Smooth muscle cell (in vitro differentiated cells): ENCODE data around the gene ADCY5. TPM values are rescaled to one million over a fixed set of nuclear protein-coding genes. Genes with fewer than 3 reads are reported as not detected.

Source experiments
- DNase-seq: peaks from one replicate; lab custom pipeline; 2025; ENCODE audit not compliant: unreplicated experiment; lab: John Stamatoyannopoulos, UW
- H2AFZ ChIP-seq: fragments of 200-600 bp; sonication (generic); 2 replicates; pipeline ENCODE4 v1.6.0; 2016; ENCODE audit warnings: antibody characterized with exemption, low read depth, mild to moderate bottlenecking
- H3F3A ChIP-seq: fragments of 200-600 bp; sonication (generic); 2 replicates; pipeline ENCODE4 v1.6.0; 2017; ENCODE audit warnings: antibody characterized with exemption, low read depth
- H3K27ac ChIP-seq: fragments of 200-600 bp; sonication (generic); 2 replicates; pipeline ENCODE4 v1.5.1; 2016; ENCODE audit warnings: low read depth, mild to moderate bottlenecking
- H3K27me3 ChIP-seq: fragments of 200-600 bp; sonication (generic); 2 replicates; pipeline ENCODE4 v1.6.1; 2016; ENCODE audit warnings: low read depth, mild to moderate bottlenecking
- H3K36me3 ChIP-seq: fragments of 200-600 bp; sonication (generic); 2 replicates; pipeline ENCODE4 v1.5.1; 2016; ENCODE audit warnings: low read depth
- H3K4me1 ChIP-seq: fragments of 200-600 bp; sonication (generic); 2 replicates; pipeline ENCODE4 v1.5.1; 2016; ENCODE audit warnings: low read depth
- H3K4me2 ChIP-seq: fragments of 200-600 bp; sonication (generic); 2 replicates; pipeline ENCODE4 v1.6.0; 2016; ENCODE audit warnings: mild to moderate bottlenecking
- H3K4me3 ChIP-seq: fragments of 200-600 bp; sonication (generic); 2 replicates; pipeline ENCODE4 v1.5.1; 2016; ENCODE audit warnings: mild to moderate bottlenecking
- H3K79me2 ChIP-seq: fragments of 200-600 bp; sonication (generic); 2 replicates; pipeline ENCODE4 v1.6.0; 2016; ENCODE audit warnings: low read depth, mild to moderate bottlenecking
- H3K9ac ChIP-seq: fragments of 200-600 bp; sonication (generic); 2 replicates; pipeline ENCODE4 v1.6.0; 2016; ENCODE audit warnings: low read depth
- H3K9me3 ChIP-seq: fragments of 200-600 bp; sonication (generic); replicated peaks from 2 replicates; pipeline ENCODE4 v1.5.1; 2016; ENCODE audit warnings: low read depth
- H4K20me1 ChIP-seq: fragments of 200-600 bp; sonication (generic); 2 replicates; pipeline ENCODE4 v1.6.0; 2016; ENCODE audit warnings: low read depth
- WGBS: methylation state at CpG from one replicate; pipeline ENCODE4 v1.1.7; 2016; ENCODE audit warnings: low lambda C conversion rate; 5-methylcytosine and 5-hydroxymethylcytosine counted together
- polyA plus RNA-seq: library from polyadenylated mRNA; unstranded; fragments of >200 nt; fragmentation: Nextera tagmentation; extraction: Ambion mirVana; gene quantifications from 2 replicates; pipeline ENCODE4 v1.2.1, GENCODE V29; 2016
- total RNA-seq: library from RNA; depleted of rRNA; stranded (reverse); fragments of >200 nt; gene quantifications from 2 replicates; pipeline ENCODE4 v1.2.3, GENCODE V29; 2014
- TF ChIP-seq, protein P1 (sequence below): fragments of 200-600 bp; sonication (generic); IDR thresholded peaks from 2 replicates; pipeline ENCODE4 v1.5.1; 2017; ENCODE audit warnings: borderline replicate concordance, mild to moderate bottlenecking, antibody characterized with exemption; ENCODE audit not compliant: insufficient read depth, poor library complexity, severe bottlenecking

The ADCY5 gene
- total and polyA plus RNA-seq, 2 experiments from 2014 or later: 0.50 to 0.58 TPM

DNA sequence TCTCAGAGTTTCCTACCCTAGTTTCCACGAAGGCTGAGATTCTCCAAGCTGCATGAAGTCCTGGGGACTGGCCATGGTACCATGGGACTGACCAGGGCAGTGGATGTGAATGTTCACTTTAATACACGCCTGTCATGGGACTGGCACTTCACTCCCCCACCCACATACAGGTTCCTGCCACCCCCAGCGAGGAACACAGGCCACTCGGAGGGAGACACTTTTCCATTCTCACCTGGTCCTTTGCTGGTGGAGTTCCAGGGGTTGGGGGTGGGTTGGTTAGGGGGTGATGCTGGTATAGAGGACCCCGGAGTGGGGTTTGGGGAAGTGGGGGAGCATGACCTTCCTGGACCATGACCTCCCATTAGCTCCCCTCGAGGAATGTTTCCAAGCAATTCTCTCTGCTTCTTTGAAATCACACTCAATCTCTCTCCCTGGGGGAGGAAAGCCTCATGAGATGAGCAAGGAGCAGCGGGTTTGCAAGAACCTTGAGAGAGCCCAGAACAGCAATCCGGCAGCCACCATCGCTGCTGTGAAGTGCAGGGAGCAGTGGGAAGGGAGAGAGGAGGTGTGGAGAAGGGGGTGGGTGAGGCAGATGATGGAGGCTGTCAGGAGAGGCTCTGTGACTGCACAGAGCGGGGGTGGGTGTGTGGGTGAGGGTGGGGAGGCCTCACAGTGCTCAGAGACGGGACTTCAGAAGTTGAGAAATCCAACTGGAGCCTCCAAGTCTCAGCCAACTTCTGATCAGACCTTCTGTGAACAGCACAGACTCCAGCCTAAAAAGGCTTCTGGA, 69.7 kb downstream of the ADCY5 start:
- H3K27me3 ChIP-seq: peaks cover 34% of the 10 kb centered on the region
- no peaks in the 10 kb centered on the region for H3F3A ChIP-seq
- no peaks in the 10 kb centered on the region for H3K9me3 ChIP-seq
- H3K79me2 ChIP-seq: no peaks in the 10 kb centered on the region
- no peak overlapping the region for H3K4me3 ChIP-seq
- DNase-seq: no peak
- no peak overlapping the region for H3K4me2 ChIP-seq
- no peaks in the 10 kb centered on the region for H4K20me1 ChIP-seq
- H3K4me1 ChIP-seq: no peaks in the 10 kb centered on the region
- no peaks in the 10 kb centered on the region for H3K36me3 ChIP-seq
- 85% methylated on average over 11 of the region's 11 CpGs for WGBS
- no peak overlapping the region for H3K9ac ChIP-seq
- H3K27ac ChIP-seq: no peak overlapping the region
- TF ChIP-seq, protein P1, sequence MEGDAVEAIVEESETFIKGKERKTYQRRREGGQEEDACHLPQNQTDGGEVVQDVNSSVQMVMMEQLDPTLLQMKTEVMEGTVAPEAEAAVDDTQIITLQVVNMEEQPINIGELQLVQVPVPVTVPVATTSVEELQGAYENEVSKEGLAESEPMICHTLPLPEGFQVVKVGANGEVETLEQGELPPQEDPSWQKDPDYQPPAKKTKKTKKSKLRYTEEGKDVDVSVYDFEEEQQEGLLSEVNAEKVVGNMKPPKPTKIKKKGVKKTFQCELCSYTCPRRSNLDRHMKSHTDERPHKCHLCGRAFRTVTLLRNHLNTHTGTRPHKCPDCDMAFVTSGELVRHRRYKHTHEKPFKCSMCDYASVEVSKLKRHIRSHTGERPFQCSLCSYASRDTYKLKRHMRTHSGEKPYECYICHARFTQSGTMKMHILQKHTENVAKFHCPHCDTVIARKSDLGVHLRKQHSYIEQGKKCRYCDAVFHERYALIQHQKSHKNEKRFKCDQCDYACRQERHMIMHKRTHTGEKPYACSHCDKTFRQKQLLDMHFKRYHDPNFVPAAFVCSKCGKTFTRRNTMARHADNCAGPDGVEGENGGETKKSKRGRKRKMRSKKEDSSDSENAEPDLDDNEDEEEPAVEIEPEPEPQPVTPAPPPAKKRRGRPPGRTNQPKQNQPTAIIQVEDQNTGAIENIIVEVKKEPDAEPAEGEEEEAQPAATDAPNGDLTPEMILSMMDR: no peak
- H2AFZ ChIP-seq: no peak overlapping the region

DNA sequence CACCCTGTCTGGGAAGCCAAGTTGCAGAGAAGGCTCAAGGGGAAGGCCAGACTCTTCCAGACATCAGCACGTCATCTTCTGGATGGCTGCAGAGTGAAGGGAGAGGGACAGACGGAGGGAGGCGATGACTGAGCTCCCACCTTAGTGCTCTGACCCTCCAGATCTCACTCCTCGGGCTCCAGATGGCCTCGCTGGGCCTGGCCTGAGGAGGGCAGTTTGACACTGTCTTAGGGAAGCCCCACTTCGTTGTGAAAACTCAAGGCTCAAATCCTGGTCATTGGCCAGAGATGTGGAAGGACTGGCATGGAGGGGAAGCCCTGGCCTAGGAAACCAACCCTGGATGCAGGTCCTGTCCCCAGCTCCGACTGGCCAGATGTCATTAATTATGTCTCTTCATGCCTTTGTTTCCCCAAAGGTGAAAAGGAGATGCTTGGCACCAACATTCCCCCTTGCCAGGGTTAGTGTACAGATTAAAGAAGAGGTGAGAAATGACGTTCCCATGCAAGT, 70.4 kb downstream of the ADCY5 start:
- H3K4me2 ChIP-seq: no peak overlapping the region
- no peak overlapping the region for H2AFZ ChIP-seq
- TF ChIP-seq, protein P1: no peak
- no peaks in the 10 kb centered on the region for H4K20me1 ChIP-seq
- H3K36me3 ChIP-seq: no peaks in the 10 kb centered on the region
- no peaks in the 10 kb centered on the region for H3K9me3 ChIP-seq
- peaks cover 37% of the 10 kb centered on the region for H3K27me3 ChIP-seq
- no peak for DNase-seq
- no peak overlapping the region for H3K4me3 ChIP-seq
- H3K4me1 ChIP-seq: no peaks in the 10 kb centered on the region
- no peaks in the 10 kb centered on the region for H3K79me2 ChIP-seq
- H3K27ac ChIP-seq: no peak overlapping the region
- H3F3A ChIP-seq: no peaks in the 10 kb centered on the region
- WGBS: 89% methylated on average over 8 of the region's 8 CpGs
- no peak overlapping the region for H3K9ac ChIP-seq

DNA sequence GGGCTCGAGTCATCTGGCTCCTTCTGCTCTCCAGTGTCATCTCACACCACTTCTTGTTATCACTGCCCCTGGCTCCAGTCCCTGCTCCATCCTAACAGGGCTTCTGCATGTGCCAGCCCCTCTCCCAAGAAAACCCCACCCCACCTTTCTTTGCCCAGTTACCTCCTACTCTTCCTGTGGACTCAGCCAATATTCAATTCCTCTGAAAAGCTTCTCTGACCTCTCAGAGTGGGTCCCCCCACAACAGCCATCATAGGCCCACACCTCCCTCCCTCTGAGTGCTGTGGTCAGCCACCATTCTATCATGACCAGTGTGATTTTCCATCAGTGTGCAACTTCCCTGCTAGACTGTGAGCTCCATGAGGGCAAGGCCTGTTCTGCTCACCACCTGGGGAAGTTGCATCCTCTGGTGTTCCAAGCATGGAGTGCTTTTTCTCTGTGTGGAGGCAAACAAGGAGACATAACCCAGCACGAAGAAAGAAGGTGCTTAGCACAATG, 71.6 kb downstream of the ADCY5 start:
- Histone ChIP-seq H3K4me1 (no peaks in the 10 kb centered on the region), H3K27me3 (peaks cover 45% of the 10 kb centered on the region), H3F3A (no peaks in the 10 kb centered on the region), H2AFZ (no peak overlapping the region), H3K36me3 (no peaks in the 10 kb centered on the region), H3K27ac (no peak overlapping the region), H3K9ac (no peak overlapping the region), H3K4me2 (no peak overlapping the region), H4K20me1 (no peaks in the 10 kb centered on the region), H3K4me3 (no peak overlapping the region), H3K9me3 (no peaks in the 10 kb centered on the region), H3K79me2 (no peaks in the 10 kb centered on the region)
- no peak for DNase-seq
- TF ChIP-seq, protein P1: no peak
- WGBS: 93% methylated on average over 2 of the region's 2 CpGs
